Raji (cell line): ENCODE results near the gene SLC2A5.

Experiments used
- POLR2A ChIP-seq: IDR thresholded peaks from 2 replicates; pipeline ENCODE4 v1.6.1; 2011; ENCODE audit warnings: low read depth, low read length, control low read depth; ENCODE audit not compliant: insufficient read depth

SLC2A5 gene

DNA sequence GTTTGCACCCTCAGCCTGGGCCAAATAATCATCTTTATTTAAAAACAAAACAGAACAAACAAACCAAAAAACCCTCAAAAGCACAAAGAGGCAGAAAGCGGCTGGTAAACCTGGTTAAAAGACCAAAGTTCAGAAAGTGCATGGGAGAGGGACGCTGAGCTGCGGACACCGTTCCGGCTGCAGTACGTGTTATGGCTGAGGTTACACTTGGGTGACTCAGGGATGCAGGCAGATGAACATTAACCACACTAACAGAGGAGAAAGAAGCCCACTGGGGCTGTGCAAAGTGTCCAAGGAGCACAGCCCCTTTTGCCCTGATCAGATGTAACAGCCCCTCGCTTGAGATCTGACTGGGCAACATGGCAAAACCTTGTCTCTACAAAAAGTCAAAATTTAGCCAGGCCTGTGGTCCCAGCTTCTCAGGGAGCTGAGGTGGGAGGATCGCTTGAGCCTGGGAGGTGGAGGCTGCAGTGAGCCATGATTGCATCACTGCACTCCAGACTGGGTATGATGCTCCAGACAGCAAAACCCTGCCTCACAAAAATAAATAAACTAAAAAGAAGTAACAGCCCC lies 31.1 kb upstream of the SLC2A5 start:
- TF ChIP-seq POLR2A, result no peak

GRCh38 chr1:9099555-9099954 lies 30.1 kb upstream of the SLC2A5 start:
- TF ChIP-seq POLR2A, result no peak

GRCh38 chr1:9097947-9098705 lies 28.7 kb upstream of the SLC2A5 start:
- no peak for TF ChIP-seq POLR2A

- TF ChIP-seq POLR2A, result no peak
Measured at GRCh38 chr1:9095818-9096217, 26.4 kb upstream of the SLC2A5 start.

DNA sequence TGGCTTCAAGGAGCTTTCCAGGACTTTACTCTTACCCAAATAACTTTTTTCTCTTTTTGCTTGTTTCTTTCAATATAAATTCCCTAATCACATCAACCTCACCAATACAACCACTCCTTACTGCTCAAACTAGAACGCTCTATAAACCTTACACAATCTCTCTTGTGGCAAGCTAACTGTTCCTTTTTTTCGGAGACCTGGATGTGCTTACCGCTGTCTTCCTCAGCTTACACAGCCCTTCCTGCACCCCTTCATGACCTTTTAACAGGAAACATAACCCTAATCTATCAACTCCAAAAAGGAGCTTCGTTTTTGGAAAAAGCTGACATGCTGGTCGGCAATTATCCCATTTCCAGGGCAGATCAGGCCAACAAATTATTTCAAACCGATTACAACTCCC lies 24.1 kb upstream of the SLC2A5 start:
- no peak for TF ChIP-seq POLR2A

DNA sequence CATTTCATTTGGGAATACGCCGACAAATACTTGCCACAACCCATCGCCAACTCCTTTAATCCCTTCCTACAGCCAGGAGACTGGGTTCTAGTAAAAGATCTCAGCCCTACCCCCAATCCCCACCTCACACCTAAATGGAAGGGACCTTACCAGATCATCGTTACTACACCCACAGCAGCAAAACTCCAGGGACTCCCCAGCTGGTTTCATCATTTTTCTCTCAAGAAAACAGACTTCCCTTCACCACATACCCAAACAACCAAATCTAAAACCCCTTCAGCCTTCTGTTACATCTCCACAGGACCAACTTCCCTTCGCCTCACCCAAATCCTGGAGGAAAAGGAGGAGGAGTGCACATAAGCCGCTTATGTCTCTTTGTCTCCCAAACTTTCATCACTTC lies 23.7 kb upstream of the SLC2A5 start:
- no peak for TF ChIP-seq POLR2A

DNA sequence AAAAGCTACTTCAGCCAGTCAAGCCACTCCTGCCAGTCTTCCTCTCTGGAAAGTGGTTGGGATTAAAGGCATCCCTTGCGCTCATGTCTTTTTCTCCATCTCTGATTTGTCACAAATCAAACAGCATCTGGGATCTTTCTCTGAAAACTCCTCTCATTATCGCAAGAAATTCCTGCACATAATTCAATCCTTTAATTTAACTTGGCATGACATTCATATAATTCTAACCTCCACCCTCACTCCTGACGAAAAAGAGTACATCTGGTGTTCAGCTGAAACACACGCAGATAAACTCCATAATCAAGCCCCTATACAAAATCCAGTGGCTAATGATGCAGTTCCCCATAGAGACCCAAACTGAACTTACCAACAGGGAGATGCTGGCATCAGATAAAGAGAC lies 19.4 kb upstream of the SLC2A5 start:
- TF ChIP-seq POLR2A, result no peak

GRCh38 chr1:9087411-9088125 lies 18.1 kb upstream of the SLC2A5 start:
- no peak for TF ChIP-seq POLR2A

DNA sequence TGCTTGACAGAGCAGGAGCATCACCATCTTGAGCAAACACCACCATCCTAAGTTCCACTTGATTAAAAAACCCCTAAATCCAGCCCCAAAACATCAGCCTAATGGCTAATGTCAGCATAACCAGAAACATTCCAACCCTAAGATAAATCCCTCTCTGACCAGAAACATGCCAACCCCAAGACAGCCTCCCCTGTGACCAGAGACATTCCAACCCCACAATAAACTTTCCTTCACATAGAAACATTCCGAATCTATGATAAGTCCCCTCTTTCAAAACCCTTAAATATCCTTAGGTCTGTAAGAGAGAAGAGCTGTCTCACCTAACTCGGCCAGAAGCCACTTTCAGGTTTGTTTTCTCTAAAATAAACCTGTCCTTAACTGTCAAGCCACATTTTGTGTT lies 17.4 kb upstream of the SLC2A5 start:
- no peak for TF ChIP-seq POLR2A

- no peak for TF ChIP-seq POLR2A
Measured at GRCh38 chr1:9086045-9086444, 16.6 kb upstream of the SLC2A5 start.

- no peak for TF ChIP-seq POLR2A
Measured at GRCh38 chr1:9085306-9085940, 16.0 kb upstream of the SLC2A5 start.

DNA sequence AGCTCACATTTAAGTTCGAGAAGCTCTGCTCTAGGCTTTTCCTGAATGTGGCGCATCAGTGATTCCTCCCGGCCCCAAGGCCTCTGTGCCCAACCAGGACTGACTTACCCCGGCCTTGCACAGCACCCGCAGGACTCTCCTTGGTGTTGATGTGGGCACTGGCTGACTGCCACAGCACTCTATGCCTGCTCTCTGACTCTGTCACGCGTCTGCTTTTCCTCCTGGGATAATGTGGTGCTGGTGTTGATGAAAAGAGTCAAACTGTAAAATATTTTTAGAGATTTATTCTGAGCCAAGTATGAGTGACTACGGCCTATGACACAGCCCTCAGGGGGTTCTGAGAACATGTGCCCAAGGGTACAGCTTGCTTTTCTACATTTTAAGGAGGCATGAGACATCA lies 15.5 kb upstream of the SLC2A5 start:
- TF ChIP-seq POLR2A, result no peak

- TF ChIP-seq POLR2A, result peak; percentile 41; the same call in 1 of the 2 replicates
Measured at GRCh38 chr1:9081473-9081872, 12.0 kb upstream of the SLC2A5 start.

GRCh38 chr1:9080705-9081291 lies 11.4 kb upstream of the SLC2A5 start:
- no peak; the same call in 1 of the 2 replicates for TF ChIP-seq POLR2A

DNA sequence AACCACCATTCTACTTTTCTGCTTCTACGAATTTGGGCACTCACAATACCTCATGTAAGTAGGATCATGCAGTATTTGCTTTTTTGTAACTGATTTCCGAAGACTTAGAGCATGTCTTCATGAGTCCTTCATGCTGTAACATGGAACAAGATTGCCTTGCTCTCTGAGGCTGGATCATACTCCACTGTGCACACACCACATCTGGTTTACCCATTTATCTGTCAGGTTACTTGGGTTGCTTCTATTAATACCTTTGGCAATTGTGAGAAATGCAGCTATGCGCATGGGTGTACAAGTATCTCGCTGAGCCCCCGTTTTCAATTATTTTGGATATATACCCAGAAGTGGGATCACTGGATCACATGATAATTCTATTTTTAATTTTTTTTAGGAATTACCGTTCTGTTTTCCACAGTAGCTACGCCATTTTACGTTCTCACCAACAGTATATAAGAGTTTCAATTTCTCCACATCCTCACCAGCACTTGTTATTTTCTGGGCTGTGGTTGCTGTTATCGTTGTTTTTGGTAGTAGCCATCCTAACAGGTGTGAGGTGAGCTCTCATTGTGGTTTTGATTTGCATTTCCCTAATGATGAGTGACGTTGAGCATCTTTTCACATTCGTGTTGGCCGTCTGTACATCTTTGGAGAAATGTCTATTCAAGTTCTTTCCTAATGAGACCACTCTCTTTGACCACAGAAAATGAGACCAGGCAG lies 10.7 kb upstream of the SLC2A5 start:
- peak; percentile 59 for TF ChIP-seq POLR2A
